ENCODE measurements around the gene SVOPL. TPM values are rescaled to one million over a fixed set of nuclear protein-coding genes. Genes with fewer than 3 reads are reported as not detected.

Gene SVOPL
- total RNA-seq, 1 donor from 2014 or later, result not detected

- Mint-ChIP-seq H3K27me3 (ENCODE audit: unreplicated experiment) (peaks cover 25% of the 10 kb centered on the region), H3K36me3 (ENCODE audit: unreplicated experiment) (no peaks in the 10 kb centered on the region), H3K9me3 (ENCODE audit: unreplicated experiment) (no peaks in the 10 kb centered on the region), H3K4me3 (ENCODE audit: unreplicated experiment) (no peak overlapping the region), H3K27ac (ENCODE audit: unreplicated experiment) (no peak overlapping the region), H3K4me1 (ENCODE audit: unreplicated experiment) (no peaks in the 10 kb centered on the region)
- TF ChIP-seq CTCF (IDR thresholded peaks at IDR 0.05), result no peak
- no peak for DNase-seq (ENCODE audit: extremely low spot score, unreplicated experiment)
These were observed 78.3 kb downstream of the SVOPL start for GRCh38 chr7:138622841-138623240.

- H3K27ac Mint-ChIP-seq (ENCODE audit: unreplicated experiment), result no peak overlapping the region
- no peaks in the 10 kb centered on the region for H3K9me3 Mint-ChIP-seq (ENCODE audit: unreplicated experiment)
- no peak for TF ChIP-seq CTCF (IDR thresholded peaks at IDR 0.05)
- H3K4me1 Mint-ChIP-seq (ENCODE audit: unreplicated experiment), result no peaks in the 10 kb centered on the region
- DNase-seq (ENCODE audit: extremely low spot score, unreplicated experiment), result no peak
- no peaks in the 10 kb centered on the region for H3K36me3 Mint-ChIP-seq (ENCODE audit: unreplicated experiment)
- no peak overlapping the region for H3K4me3 Mint-ChIP-seq (ENCODE audit: unreplicated experiment)
- peaks cover 7% of the 10 kb centered on the region for H3K27me3 Mint-ChIP-seq (ENCODE audit: unreplicated experiment)
These were observed 82.2 kb downstream of the SVOPL start for GRCh38 chr7:138618933-138619332.

GRCh38 chr7:138618506-138618905 lies 82.7 kb downstream of the SVOPL start:
- Mint-ChIP-seq H3K27me3 (ENCODE audit: unreplicated experiment) (peaks cover 7% of the 10 kb centered on the region), H3K9me3 (ENCODE audit: unreplicated experiment) (no peaks in the 10 kb centered on the region), H3K36me3 (ENCODE audit: unreplicated experiment) (no peaks in the 10 kb centered on the region), H3K4me3 (ENCODE audit: unreplicated experiment) (no peak overlapping the region), H3K4me1 (ENCODE audit: unreplicated experiment) (no peaks in the 10 kb centered on the region), H3K27ac (ENCODE audit: unreplicated experiment) (no peak overlapping the region)
- DNase-seq (ENCODE audit: extremely low spot score, unreplicated experiment), result no peak
- TF ChIP-seq CTCF (IDR thresholded peaks at IDR 0.05), result no peak

GRCh38 chr7:138616085-138616484 lies 85.1 kb downstream of the SVOPL start:
- H3K9me3 Mint-ChIP-seq (ENCODE audit: unreplicated experiment), result no peaks in the 10 kb centered on the region
- peaks cover 6% of the 10 kb centered on the region for H3K27me3 Mint-ChIP-seq (ENCODE audit: unreplicated experiment)
- H3K4me1 Mint-ChIP-seq (ENCODE audit: unreplicated experiment), result no peaks in the 10 kb centered on the region
- H3K36me3 Mint-ChIP-seq (ENCODE audit: unreplicated experiment), result no peaks in the 10 kb centered on the region
- H3K4me3 Mint-ChIP-seq (ENCODE audit: unreplicated experiment), result no peak overlapping the region
- no peak overlapping the region for H3K27ac Mint-ChIP-seq (ENCODE audit: unreplicated experiment)
- DNase-seq (ENCODE audit: extremely low spot score, unreplicated experiment), result no peak
- no peak for TF ChIP-seq CTCF (IDR thresholded peaks at IDR 0.05)

GRCh38 chr7:138613630-138614029 lies 87.5 kb downstream of the SVOPL start:
- Mint-ChIP-seq H3K36me3 (ENCODE audit: unreplicated experiment) (no peaks in the 10 kb centered on the region), H3K9me3 (ENCODE audit: unreplicated experiment) (no peaks in the 10 kb centered on the region), H3K27ac (ENCODE audit: unreplicated experiment) (no peak overlapping the region), H3K27me3 (ENCODE audit: unreplicated experiment) (no peaks in the 10 kb centered on the region), H3K4me1 (ENCODE audit: unreplicated experiment) (peaks cover 5% of the 10 kb centered on the region), H3K4me3 (ENCODE audit: unreplicated experiment) (no peak overlapping the region)
- DNase-seq (ENCODE audit: extremely low spot score, unreplicated experiment), result no peak
- TF ChIP-seq CTCF (IDR thresholded peaks at IDR 0.05), result no peak
